H1 (cell line): ENCODE data around the gene NECTIN1. TPM values are rescaled to one million over a fixed set of nuclear protein-coding genes. Genes with fewer than 3 reads are reported as not detected.

Experiments
- polyA plus RNA-seq, 7 experiments: library from polyadenylated mRNA; depleted of rRNA in 3 of 7; stranded (reverse) in 5 of 7; unstranded in 2 of 7; fragments of >200 nt in 5 of 7; fragments of 200-250 nt in 2 of 7; gene quantifications; 1 replicate in 5 of 7; 2 replicates in 1 of 7; 4 replicates in 1 of 7; pipeline versions ENCODE4 v1.2.1 to v1.2.3, GENCODE V29; 2011 to 2013; ENCODE audit warnings: missing spikeins in 2 of 7, mixed read lengths in 2 of 7
- total RNA-seq: library from RNA; stranded (reverse); fragmentation: NEBNext Ultra II Directional; extraction: Animal tissue kit (Norgen Biotek cat#: 25700); gene quantifications from 2 replicates; pipeline ENCODE4 v1.2.1, GENCODE V29; 2021
- TF ChIP-seq, protein P1 (sequence below): IDR thresholded peaks from 2 replicates; pipeline ENCODE4 v1.6.1; 2011; ENCODE audit warnings: low read length, improper control_type of control experiment
- TF ChIP-seq, protein P2 (sequence below): IDR thresholded peaks from 2 replicates; pipeline ENCODE4 v1.6.1; 2011; ENCODE audit warnings: low read depth, mild to moderate bottlenecking, low read length; ENCODE audit not compliant: insufficient read depth

NECTIN1 gene
- total and polyA plus RNA-seq, 2 of the 8 experiments (the other 6 are each of a cell fraction or from before 2014, with no cell fraction given): 43.2 to 97.7 TPM

DNA sequence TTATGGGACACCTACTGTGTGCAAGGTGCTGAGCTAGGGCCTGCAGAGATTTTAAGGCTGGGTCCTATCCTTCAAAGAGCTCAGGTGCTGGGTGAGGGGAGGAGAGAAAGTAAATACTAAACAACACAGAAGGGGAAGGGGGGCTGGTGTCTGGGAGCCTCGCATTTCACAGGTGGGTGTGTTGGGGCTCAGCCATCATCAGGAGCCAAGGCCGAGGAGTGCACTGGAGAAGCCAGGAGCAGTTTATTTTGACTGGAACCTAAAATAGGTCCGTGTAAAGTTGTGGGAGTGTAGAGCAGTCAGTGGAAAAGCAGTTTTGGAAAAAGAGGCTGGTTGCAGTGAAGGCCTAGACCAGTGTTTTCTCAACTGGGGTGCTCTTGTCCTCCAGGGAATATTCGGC lies 17.5 kb downstream of the NECTIN1 start (continued):
- TF ChIP-seq, protein P1, sequence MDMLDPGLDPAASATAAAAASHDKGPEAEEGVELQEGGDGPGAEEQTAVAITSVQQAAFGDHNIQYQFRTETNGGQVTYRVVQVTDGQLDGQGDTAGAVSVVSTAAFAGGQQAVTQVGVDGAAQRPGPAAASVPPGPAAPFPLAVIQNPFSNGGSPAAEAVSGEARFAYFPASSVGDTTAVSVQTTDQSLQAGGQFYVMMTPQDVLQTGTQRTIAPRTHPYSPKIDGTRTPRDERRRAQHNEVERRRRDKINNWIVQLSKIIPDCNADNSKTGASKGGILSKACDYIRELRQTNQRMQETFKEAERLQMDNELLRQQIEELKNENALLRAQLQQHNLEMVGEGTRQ: no peak
- TF ChIP-seq, protein P2, sequence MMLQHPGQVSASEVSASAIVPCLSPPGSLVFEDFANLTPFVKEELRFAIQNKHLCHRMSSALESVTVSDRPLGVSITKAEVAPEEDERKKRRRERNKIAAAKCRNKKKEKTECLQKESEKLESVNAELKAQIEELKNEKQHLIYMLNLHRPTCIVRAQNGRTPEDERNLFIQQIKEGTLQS: no peak
- TF ChIP-seq, all 59 proteins: peak for 0
